NCI-H146 treated with DMSO at 0.1 percent for 48 hours (cell line): Measurements from ENCODE around the gene BTBD2.

Experiments used
- DNase-seq: peaks from one replicate; lab custom pipeline; 2025; ENCODE audit not compliant: unreplicated experiment; lab: John Stamatoyannopoulos, UW

The BTBD2 gene

DNA sequence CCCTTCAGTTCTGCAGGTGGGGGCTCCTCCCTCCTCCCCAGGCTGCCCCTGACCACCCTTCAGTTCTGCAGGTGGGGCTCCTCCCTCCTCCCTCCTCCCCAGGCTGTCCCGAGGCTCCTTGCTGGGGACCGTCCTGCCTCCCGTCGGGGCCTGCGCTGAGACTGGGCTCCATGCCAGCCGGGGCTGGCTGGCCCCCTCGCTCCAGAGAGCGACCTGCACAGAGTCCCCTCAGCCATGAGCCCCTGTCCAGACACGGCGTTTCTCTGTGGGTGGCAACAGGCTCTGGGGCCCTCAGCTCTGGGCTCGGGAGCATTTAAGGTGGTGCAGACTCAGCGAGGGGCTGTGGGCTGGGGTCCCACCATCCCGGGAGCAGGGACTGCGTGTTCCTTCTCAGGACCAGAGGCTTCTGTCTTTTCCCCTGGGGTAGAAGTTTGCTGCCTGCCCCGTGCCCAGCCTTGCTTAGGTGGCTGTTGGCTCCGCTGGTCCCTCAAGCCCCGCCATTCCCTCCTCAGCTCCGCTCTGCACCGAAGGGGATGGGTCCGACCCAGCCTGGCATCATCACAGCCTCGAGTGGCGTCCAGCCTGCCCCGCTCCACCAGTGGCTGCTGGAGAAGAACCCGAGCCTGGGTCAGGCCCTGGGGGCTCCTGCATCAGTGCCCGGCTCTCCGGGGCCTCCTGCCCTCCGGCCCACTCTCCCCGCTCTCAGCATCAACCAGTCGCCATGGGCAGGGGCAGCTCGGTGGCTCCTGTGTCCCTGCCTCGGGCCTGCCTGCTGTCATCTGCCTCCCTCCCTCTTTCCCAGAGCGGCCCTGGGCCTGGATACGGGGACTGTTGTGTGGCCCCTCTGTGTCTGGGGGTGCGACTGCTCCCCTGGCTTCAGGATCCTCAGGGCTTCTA lies 47.0 kb downstream of the BTBD2 start:
- DNase-seq, result no peak

DNA sequence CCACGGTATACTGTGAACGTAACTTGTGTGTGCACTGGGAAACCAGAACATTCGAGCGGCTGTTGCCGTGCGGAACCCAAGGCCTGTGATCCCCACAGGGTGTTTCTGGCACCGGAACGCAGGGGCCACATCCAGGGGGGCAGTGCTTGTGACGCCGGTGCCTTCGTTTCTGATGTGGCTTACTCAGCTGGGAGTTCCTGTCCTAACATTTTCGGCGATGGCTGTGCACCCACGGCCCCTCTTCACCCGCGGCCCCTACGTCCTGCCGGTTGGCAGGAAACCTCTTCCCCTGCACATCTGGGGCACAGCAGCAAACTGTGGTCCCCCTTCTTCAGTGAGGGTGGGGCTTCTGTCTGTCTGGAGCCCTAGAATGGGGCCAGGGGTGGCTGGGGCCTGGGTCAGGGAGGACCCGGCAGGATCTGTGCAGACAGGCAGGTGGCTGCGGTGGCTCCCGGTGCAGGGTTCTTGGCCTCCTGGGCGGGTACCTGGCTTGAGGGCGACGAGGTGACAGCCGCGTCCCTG lies 48.4 kb downstream of the BTBD2 start:
- DNase-seq, result no peak

- DNase-seq, result no peak
Measured at GRCh38 chr19:1962674-1963073, 52.8 kb downstream of the BTBD2 start.

DNA sequence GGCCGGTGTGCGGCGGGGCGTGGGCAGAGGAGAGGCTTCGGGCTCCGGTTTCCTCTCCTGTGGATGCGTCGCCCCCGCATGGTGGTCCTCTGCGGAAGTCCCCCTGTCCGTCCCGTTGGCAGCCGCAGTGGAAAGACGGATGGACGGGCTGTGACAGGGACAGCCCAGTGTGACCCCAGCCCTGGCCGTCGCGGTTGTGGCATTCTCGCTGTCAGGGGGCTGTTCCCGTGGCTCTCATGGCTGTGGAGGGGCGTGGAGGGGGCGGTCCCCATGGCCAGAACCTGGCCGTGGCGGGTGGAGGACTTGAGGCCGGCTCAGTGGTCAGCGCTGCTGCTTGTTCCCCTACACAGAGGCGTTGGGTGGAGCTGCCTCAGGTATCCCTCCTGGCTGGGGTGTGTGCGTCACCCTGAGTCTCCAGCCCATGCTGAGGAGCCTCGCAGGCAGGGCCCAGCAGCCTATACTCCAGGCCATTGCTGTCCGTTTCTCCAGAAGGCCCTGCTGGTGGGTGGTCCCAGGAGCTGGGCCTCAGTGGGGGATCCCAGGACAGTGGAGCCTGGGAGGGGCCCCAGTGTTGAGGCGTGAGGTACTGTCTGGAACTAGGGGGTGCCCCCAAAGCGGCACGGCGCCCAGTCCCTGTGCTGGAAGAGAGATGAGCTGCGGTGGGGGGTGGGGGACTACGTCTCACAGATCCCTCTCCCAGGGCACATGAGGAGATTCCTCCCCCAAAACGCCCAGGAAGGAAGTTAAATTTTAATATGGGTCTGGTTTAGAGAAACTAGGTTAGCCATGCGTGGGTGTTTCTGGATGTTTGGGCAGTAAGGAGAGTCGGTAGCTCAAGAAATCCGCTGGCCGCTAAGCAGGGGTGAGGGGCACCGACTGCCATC lies 54.3 kb downstream of the BTBD2 start:
- DNase-seq, result no peak

DNA sequence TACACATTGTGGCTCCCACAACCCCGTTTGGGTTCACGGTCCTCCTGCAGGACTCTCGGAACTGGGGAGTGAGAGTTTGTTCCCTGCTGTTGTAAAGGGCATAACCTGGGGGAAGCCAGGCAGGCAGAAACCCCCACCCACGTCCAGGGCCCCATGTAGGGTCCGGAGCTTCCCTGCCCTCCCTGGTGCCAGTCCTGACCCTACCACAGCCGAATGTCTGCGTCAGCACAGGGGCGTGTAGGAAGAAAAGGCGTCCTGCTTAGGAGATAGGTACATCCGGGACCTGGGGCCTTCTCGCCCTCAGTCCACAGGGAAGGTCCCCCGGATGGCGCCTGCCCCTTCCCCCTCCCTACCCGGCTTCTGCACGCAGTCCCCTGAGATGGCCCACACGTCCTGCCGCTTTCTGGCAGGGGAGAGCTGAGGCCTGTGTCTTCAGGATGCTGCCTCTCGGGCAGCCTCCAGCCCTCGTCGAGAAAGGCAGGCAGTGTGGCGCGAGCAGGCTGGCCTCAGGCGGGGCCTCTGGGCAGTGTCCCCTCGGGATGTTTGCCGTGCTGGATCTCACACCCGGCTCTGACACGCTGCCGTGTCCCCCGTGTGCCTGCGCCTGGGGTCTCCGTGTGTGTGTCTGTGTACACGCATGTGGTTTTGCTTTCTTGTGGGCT lies 55.5 kb downstream of the BTBD2 start:
- no peak for DNase-seq

GRCh38 chr19:1957562-1958248 lies 57.8 kb downstream of the BTBD2 start:
- no peak for DNase-seq

- DNase-seq, result no peak
Measured at GRCh38 chr19:1956868-1957492, 58.5 kb downstream of the BTBD2 start.

- no peak for DNase-seq
Measured at GRCh38 chr19:1956122-1956494, 59.4 kb downstream of the BTBD2 start.

DNA sequence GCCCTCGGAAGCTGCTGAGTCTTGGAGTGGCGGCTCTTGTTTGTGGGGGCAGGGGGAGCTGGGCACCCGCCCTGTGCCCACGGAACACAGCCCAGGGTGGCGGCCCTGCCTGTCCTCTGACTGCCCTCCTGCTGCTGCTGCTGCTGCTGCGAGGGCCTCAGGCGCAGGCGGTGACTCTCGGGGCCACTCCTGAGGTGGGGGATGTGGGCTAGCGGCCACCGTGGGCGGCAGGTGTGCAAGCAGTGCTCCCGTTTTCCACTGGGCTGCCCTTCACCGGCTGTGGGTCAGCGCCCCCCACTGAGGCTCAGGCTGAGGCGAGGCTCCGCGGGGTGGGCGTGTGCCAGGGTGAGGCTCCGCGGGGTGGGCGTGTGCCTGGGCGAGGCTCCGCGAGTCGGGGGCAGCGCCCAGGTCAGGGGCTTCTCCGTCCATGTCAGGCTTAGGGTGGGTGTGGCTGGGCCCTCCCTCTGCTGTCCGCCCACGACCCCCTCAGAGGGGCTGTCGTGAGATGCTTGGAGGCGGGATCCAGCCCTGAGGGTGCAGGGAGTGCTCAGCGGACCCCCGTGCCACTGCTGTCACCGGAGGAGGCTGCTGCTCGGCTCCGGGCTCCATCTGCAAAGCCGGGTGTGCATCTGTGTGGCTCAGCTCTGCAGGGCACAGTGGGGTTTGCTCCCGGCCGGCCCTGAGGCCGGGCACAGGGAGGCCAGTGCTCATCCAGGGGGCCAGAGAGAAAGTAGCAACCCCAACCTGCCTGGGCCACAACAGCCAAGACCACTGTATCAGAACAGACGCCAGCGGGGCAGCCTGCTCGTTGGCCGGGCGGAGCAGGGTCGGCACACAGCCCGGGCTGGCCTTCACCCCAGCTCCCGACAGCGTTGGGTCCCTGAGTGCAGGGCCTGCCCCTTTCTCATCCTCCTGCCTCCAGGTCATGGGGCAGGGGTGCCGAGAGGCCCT lies 60.1 kb downstream of the BTBD2 start:
- no peak for DNase-seq

GRCh38 chr19:1954532-1954933 lies 61.0 kb downstream of the BTBD2 start:
- no peak for DNase-seq

GRCh38 chr19:1953441-1954094 lies 61.9 kb downstream of the BTBD2 start:
- DNase-seq, result no peak

- DNase-seq, result no peak
Measured at GRCh38 chr19:1953037-1953436, 62.5 kb downstream of the BTBD2 start.

DNA sequence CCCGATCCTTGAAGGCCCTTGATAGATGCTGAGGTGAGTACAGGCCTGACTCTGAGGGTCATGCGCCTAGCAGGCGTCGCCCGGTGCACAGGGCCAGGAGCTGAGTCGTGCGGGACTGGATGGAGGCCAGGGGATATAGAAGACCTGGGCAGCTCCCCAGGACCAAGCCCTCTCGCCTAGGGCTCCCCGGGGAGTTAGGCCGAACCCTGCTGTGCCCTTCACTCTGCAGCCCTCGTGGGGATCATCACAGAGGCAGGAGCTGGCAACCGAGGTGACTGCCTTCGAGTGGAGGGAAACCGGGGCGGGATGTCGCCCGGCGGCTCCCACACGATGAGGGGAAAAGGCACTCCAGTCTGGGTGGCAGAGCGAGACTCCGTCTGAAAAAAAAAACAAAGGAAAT lies 62.9 kb downstream of the BTBD2 start:
- no peak for DNase-seq

- no peak for DNase-seq
Measured at GRCh38 chr19:1950640-1951039, 64.9 kb downstream of the BTBD2 start.

GRCh38 chr19:1949304-1950101 lies 66.0 kb downstream of the BTBD2 start:
- no peak for DNase-seq

DNA sequence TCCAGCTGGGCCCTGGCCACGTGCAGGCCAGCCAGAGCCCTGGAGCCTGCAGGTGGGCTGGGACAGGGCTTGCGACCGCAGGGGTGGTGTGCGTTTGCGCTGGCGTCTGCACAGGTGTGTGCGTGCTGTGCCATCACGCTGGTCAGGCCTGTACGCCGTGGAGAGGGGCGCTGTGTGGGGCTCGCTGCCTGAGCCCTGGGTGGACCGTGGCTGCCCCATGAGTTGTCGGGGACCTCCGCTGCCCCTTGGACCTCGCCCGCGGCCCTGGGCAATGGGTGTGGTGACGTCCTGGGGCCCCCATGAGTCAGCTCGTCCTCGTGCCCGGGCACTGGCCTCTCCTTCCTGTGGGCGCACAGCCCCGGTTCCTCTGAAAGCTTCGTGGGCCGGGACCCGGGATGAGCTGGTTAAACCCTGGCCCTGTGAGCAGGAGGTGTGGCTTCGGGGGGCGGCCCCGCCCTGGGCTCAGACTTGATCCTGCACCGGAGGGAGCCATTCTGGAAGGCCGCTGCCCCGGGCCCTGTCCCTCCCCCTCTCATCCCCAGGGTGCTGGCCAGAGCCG lies 67.8 kb downstream of the BTBD2 start:
- no peak for DNase-seq

GRCh38 chr19:1945899-1946298 lies 69.6 kb downstream of the BTBD2 start:
- no peak for DNase-seq
